NCI-H187 (cell line): ENCODE measurements around the gene MCUB.
"Not testable (repeated sequence)": the region's sequence is repeated elsewhere in the genome, so short reads cannot be mapped to it uniquely, and the experiment has no call there.

Experiments
- DNase-seq, 2 experiments: peaks; one replicate each; lab custom pipeline; 2025; lab: John Stamatoyannopoulos, UW

MCUB gene

DNA sequence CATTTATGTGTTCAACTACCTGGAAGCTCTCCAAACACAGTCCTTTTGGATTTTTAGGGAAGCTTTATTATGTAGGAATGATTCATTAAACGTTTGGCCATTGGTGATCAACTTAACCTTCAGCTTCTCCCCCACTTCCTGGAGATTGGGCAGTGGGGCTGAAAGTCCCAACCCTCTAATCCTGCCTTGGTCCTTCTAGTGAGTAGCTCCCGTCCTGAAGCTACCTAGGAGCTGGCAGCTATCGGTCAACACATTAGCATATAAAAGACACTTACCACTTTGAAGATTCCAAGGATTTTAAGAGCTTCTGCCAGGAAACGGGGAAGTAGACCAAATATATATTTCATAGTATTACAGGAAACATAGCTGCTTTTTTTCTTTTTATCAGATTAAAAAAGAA is 69.7 kb downstream of the MCUB start:
- DNase-seq, result no peak

DNA sequence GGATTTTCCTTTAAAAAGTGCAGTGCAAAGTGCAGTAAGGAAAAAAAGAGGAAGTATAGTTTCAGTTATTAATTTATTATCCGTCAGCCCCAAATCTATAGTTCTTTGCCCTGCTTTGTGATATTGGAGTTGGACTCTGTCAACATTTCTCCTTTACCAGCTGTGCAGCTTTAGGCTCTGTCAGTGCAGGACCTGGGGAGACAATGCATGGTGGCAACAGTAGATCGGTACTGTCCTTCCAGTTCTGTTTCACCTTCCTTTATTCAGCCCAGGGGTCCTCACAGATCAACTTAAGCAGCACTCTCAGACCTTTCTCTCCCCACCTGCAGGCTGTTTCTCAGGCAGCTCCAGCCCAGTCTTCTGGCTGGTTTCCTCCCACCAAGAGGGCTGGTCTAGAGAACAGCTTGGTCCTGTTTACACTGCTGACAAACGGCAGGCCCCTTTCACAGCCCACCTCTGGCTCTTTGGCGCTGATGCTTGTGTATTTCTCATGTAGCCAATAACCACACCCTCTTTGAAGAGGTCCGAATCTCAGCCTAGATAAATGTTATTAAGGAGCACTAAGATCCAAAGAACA is 71.6 kb downstream of the MCUB start:
- DNase-seq, result no peak

DNA sequence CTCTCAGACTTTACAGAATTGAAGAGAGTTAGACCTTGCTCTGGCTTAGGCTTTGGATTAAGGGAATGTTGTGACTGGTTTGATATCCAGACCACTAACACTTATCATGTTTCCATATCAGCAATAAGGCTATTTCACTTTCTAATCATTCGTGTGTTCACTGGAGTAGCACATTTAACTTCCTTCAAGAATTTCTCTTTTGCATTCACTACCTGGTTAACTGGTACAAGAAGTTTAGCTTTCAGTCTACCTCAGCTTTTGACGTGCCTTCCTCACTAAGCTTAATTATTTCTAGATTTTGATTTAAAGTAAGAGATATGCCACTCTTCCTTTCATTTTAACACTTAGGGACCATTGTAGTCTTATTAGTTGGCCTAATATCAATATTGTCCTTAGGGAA is 80.6 kb downstream of the MCUB start:
- DNase-seq, result no peak

DNA sequence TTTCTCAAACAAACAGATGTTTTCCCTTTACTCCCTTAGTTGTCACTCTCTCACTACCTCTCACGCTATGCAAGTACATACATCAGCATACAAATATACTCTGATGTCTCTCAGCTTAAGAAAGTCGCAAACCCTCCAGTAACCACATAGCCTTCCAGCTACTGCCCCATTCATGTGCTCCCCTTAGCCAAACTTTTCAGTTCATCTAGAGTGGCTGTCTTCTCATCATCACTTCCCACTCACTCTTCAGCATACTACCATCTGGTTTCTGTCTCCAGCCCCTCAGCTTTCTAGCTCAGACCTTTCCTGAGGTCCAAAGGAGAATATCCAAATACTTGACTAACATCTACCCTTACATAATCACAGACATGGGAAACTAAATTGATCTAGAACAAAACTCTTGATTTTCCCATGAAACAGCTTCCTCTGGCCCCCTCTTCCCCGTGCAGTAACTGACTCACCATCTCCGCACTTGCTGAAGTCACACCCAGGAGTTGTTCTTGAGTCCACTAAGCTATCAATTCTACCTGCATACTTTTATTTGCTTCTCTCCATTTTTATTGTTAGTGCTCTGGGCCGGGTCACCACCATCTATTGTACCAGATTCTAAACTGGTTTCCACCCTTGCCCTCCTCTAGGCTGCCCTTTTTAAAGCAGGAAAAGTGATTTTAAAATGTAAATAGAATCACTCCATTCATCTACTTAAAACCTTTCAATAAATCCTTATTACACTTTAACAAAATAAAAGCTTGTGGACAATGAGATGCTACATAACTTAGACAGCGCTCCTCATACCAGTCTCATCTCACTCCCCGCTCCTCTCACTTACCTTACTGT is 86.0 kb downstream of the MCUB start:
- DNase-seq, result no peak

DNA sequence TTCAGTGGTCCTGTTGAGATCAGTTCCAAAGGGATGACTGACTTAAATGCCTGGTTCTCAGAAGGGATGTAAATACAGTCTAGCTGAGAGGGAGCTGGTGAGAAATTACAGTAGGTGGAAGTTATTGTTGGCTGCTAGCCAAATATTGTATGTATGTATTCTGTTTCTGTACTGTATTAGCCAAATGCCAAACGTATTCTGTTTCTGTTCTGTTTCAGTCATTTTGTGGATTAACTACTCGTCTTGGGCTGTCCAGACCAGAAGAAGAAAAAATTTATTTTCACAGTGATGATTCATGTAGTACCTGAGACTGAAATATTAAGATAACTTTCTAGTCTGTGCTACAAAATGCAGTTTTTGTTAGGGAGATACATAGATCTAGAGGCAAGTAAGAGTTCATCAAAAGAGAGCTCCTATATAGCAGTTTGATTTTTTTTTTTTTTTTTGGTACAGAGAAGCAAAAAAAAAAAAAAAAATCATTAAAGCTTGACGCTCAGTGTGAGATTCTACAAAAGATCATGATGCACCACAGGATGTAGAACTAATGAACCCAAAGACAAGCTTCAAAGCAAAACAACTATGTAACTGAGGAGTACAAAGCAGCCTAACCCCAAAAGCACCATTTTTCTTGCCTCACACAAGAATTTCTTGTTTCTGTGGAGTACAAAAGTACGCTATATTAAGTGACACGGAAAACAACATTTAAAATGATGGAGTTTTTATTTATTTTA is 88.4 kb downstream of the MCUB start:
- no peak for DNase-seq

DNA sequence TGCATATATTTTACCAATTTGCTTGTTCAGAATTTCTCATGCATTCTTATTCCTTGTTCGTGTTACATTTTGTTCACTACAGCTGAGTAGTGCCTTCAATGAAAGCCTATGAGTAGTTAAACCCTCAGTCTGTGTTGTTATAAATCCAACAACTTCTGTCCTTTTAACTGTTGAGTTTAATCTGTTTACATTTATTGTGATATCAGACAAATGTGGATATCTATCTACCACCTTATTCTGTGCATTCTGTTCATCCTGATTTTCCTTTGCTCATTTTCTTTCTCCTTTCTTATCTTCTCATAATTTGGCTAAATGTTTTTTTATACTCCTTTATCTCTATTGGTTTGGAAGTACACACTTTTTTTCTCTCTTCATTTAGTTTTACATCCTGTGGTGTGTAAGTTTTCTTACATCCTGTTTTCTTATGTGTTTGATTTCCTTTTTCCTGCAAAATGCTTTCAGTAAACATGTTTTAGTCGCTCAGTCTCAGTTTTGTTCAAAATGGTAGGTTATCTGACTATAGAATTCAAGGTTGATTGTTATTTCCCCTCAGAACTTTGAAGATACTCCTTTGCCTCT is 89.0 kb downstream of the MCUB start:
- no peak for DNase-seq

DNA sequence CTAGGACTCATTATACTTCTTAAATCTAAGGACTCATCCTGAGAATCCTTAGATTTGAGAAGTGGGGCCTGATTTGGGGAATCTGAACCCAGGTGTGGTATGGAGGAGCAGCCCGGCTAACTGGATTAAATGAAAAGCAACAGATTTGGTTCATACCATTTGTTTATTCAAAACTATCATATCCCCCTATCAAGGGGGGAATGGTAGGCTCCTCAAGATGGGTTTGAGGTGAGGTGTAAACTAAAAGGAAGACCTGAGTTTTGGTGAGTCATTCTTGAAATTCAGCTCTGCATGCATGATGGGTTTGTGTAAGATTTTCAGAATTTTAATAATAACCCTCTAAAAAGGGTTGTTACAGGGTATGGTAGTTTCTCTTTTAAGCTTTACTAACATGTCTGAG is 89.8 kb downstream of the MCUB start:
- DNase-seq, result no peak

DNA sequence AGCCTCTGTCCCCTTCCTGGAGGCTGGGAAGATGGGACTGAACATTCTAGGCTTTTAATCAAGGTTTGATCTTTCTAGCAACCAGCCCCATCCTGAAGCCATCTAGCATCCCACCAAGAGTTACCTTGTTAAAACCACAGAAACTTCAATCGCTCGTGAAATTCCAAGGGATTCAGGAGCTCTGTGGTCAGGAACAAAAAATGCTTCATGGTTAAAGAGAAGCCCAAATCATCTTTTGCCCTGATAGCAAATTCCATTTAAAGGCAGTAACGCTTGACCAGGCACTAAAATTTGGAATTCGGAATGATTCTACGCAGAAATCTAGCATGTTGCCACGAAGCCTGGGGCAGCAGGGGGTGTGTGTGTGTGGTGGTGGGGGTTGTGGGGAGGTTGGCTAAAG is 95.3 kb downstream of the MCUB start:
- no peak for DNase-seq

DNA sequence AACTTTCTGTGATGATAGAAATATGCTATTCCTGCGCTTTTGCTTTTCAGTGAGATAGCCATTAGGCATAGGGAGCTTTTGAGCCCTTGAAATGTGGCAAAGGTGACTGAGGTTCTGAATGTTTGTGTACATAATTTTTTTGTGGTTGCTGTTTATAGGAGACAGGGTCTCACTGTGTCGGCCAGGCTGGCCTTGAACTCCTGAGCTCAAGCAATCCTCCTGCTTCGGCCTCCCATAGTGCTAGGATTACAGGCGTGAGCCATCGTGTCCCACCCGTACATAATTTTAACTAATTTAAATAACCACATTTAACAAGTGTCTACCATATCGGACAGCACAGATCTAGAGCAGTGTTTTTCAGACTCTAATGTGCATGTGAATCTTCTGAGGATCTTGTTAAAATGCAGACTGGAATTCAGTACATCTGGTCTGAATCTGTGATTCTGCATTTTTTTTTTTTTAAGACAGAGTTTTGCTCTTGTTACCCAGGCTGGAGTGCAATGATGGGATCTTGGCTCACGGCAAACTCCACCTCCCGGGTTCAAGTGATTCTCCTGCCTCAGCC is 97.9 kb downstream of the MCUB start:
- DNase-seq, result no peak

DNA sequence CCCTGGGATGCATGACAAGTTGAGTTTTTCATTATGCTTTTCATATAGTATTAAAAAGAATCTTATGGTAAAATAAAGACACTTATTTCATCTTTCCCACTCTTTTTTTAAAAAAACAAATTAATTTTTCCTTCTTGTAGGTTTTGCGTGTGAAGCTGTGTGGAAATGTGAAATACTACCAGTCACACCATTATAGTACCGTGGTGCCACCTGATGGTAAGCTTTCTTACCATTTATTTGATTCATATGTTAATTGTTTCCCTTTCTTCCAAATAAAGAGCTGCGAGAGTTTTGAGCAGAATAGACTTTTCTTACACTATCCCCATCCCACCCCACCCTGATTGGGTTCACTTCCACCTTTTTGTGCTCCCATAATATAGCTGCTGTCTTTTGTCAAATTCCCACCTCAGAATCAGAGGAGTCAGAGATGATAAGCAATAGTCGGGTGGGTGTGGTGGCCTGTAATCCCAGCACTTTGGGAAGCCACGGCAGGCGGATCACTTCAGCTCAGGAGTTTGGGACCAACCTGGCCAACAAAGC is 98.9 kb downstream of the MCUB start:
- DNase-seq, result no peak

DNA sequence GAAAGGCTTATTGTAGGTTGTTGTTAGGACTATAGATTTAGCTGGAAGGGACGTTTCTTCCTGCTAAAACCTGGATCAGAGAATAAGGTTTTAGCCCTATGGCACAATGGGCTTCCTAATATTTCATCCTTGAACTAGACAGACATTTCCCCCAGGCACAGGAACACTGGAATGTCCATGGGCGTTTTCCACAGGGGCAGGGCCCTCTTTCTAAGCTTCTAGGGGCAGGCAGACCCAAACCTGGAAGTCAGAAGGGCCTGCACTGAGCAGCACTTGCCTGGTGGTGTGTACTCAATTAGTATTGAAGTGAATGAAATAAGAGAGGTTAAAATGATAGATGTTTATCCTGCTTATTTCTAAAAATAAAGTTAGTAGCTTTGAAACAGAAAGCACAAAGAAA is 102.1 kb downstream of the MCUB start:
- no peak for DNase-seq

DNA sequence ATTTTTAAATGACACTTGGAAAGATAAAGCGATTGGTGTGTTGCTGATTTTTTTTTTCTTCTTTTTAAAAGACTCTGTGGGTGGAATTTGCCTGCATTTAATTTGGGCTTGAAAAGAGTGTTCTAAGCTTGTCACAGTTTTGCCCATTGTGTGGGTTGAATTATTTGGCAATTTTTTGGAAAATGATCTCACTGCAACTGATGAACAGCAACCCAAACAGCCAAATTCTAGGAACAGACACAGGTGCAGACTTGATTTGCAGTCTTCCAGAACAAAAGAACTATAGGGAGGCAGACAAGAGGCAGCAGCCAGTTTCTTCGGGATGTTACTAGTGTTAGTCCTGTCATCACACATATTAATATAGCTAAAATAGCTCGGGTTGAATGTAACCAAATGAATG is 102.7 kb downstream of the MCUB start:
- no peak for DNase-seq

DNA sequence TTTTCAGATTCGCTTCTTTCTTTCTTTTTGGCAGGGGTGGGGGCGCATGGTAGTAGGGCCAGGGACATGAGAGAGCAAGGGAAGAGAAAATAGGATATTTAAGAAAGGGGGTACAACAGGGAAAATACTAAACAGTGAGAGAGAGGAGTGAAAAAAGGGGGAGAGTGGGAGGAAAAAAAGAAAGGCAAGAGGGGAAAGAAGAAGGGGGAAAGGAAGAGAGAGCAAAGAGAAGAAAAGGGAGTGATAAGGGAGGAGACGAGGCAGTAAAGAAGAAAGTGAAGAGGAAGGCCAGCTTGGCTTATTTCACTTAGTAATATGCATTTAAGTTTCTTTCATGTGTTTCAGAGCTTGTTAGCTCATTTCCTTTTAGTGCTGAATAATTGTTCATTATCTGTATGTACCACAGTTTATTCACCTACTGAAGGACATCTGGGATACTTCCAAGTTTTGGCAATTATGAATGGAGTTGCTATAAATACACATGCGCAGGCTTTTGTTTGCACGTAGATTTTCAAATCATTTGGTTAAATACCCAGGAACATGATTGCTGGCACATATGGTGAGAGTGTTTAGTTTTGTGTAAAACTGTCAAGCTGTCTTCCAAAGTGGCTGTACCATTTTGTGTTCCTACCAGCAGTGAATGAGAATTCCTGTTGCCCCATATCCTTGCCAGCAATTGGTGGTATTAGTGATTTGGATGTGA is 105.9 kb downstream of the MCUB start:
- DNase-seq, result no peak

DNA sequence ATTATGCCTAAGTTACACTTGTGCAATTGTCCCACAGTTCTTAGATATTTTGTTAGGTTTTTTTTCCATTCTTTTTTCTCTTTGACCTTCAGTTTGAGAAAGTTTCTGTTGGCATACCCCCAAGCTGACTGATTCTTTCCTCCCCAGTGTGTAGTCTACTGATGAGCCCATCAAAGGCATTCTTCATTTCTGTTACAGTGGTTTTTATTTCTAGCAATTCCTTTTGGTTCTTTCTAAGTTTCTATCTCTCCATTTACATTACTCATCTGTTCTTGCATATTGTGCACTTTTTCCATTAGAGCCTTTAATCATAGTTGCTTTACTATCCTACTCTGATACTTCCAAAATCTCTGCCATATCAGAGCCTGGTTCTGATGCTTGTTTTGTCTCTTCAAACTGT is 111.3 kb downstream of the MCUB start:
- no peak for DNase-seq

DNA sequence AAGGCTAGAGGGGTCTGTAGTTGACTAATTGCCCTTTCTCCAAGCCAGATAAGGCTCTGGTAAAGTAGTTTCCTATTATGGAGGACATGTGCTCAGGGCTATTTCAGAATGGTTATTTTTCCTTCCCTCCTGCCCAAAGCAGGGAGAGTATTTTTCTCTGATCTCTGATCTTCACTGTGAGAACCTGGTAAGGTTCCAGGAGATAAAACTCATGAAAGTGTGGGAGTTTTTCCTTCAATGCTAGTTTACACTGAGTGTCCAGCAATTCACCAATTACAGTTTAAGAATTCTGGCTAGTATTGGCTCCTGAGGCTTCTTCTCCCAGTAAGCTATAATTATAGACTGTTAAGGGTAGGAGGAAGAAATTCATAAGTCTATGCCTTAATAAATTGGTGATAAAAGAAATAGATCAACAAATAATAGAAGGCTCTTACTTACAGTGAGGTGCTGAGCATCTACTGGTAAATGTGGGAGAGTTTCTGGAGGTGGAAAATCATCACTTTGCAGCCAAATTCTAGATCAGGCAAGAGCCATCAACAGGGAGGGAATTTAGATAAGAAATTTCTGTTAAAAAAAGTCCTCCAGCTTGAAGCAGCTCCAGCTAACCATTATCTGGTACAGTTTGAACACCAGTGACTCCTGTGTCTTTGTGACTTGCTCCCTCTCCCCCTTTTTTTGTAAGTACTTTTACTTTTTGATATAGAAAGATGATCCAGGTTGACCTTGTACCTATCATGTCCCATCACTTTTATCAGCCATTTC is 112.3 kb downstream of the MCUB start:
- no peak for DNase-seq

DNA sequence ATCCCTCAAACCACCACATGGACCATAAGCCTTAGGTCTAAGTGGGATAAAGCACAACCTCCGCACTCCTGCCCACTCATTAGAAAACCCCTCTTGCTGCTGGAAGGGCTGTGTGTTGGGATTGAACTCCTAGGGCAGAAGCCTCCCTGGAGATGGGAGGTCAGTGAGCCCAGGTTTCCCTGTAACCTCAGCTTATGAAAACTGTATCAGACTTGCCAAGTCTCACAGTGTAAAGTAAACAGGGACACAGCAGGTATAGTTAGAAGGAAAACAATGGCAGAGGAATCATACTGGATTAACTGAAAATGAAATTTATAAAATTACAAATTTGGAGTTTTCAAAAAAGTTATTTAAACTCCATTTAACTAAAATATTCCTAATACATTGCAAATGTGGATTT is 113.3 kb downstream of the MCUB start:
- DNase-seq, result no peak

DNA sequence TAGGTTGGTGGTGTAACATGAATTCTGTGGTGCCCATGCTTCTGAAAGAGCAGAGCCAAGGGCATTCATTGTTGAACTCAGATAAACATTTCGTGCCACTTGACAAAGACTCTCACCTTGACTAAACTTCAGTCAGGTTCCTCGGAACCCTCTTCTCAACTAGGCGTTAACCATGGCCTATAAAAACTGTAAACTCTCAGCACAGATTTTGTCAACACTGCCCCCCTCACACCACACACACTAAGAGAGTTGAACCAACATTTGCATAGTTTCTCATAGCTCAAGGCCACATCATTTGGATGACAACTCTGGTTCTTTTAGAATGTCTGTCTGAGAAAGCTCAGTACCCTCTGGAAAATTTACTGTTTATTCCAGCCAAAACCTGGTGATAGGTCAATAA is 115.1 kb downstream of the MCUB start:
- DNase-seq, result no peak

DNA sequence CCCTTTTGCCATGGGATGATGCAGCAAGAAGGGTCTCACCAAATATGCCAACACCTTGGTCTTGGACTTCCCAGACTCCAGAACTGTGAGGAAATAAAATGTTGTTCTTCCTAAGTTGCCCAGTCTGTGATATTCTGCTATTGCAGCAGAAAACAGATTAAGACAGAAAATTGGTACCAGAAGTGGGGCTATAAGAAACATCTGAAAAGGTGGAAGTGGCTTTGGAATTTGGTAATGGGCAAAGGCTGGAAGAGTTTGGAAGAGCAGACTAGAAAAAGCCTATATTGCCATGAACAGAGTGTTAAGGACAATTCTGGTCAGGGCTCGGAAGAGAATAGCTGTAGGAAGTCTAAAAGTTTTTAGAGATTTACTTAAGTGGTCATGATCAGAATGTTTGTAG is 115.8 kb downstream of the MCUB start:
- DNase-seq, result no peak

DNA sequence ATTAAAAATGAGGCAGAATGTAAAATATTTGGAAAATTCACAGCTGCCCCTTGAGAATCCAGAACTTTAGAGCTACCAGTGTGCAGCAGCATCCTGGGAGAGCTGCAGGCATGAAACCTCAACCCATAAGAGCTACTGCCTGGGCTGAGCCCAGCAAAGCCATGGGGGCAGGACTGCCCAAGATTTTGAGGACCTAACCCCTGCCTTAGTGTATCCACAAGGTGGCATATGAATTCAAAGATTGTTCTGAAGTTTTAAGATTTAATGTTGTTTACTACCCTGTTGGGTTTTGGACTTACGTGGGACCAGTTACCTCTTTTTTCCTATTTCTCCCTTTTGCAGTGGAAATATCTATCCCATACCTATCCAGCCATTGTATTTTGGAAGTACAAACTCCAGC is 116.8 kb downstream of the MCUB start:
- DNase-seq, result no peak

DNA sequence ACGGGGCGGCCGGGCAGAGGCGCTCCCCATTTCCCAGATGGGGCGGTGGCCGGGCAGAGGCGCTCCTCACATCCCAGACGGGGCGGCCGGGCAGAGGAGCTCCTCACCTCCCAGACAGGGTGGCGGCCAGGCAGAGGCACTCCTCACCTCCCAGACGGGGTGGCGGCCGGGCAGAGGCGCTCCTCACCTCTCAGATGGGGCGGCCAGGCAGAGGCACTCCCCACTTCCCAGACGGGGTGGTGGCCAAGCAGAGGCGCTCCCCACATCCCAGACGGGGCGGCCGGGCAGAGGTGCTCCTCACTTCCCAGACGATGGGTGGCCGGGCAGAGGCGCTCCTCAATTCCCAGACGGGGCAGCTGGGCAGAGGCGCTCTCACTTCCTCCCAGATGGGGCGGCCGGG is 118.4 kb downstream of the MCUB start:
- DNase-seq, result not testable (repeated sequence)

DNA sequence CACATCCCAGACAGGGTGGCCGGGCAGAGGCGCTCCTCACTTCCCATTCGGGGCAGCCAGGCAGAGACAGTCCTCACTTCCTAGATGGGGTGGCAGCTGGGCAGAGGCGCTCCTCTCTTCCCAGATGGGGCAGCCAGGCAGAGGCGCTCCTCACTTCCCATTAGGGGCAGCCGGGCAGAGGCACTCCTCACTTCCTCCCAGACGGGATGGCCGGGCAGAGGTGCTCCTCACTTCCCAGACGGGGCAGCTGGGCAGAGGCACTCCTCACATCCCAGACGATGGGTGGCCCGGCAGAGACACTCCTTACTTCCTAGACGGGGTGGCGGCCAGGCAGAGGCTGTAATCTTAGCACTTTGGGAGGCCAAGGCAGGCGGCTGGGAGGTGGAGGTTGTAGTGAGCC is 118.9 kb downstream of the MCUB start:
- not testable (repeated sequence) for DNase-seq
